Neutrophil (primary cell): Measurements from ENCODE around the gene POU5F1.

Experiments
- H3K27ac ChIP-seq: fragments of 200-600 bp; sonication (generic); 2 replicates; pipeline ENCODE4 v1.5.1; 2016; ENCODE audit warnings: mild to moderate bottlenecking, moderate library complexity
- H3K27me3 ChIP-seq: fragments of 200-600 bp; sonication (generic); 2 replicates; pipeline ENCODE4 v1.6.0; 2016; ENCODE audit warnings: mild to moderate bottlenecking
- H3K36me3 ChIP-seq: fragments of 200-600 bp; sonication (generic); 2 replicates; pipeline ENCODE4 v1.5.1; 2017
- H3K4me1 ChIP-seq, 2 experiments: fragments of 200-600 bp in 1 of 2; sonication (generic) in 1 of 2; 1 replicate in 1 of 2; 2 replicates in 1 of 2; pipeline versions ENCODE4 v1.5.1 to v1.6.1; 2013 to 2016; ENCODE audit warnings: low read depth in 1 of 2, low read length in 1 of 2, mild to moderate bottlenecking in 1 of 2, moderate library complexity in 1 of 2; ENCODE audit not compliant: control insufficient read depth in 1 of 2, insufficient read depth in 1 of 2
- H3K4me3 ChIP-seq, 2 experiments: fragments of 200-600 bp in 1 of 2; sonication (generic) in 1 of 2; 1 replicate in 1 of 2; 2 replicates in 1 of 2; pipeline ENCODE4 v1.5.1; 2013 to 2016; ENCODE audit warnings: low read depth in 1 of 2, low read length in 1 of 2, mild to moderate bottlenecking in 1 of 2, moderate library complexity in 1 of 2
- H3K9me3 ChIP-seq: fragments of 200-600 bp; sonication (generic); 2 replicates; pipeline ENCODE4 v1.5.1; 2016
- TF ChIP-seq, protein P1 (sequence below): fragments of 200-600 bp; sonication (generic); IDR thresholded peaks from 2 replicates; pipeline ENCODE4 v1.5.1; 2016; ENCODE audit warnings: antibody characterized with exemption

The POU5F1 gene

DNA sequence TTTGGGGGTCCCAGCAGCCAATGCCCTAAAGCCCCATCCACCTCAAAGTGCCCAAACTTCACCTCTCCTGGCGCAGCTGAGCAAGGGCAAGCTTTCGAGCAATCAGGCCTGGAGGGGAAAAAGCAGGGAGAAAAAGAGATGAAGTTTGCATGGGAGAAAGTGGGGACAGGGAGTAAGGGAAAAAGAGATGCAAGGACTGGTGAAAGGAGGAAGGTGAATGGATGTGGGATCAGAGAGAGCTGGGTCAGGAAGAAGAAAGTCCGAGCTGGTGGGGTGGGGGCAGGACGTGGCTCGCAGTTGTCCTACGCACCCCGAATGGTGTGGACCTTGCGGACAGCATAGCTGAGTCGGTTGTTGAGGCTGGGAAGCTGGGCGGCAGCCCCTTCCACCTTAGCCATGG, 25.1 kb downstream of the POU5F1 start:
- Histone ChIP-seq H3K9me3 (no peaks in the 10 kb centered on the region), H3K36me3 (peaks cover 31% of the 10 kb centered on the region), H3K4me1 (no peaks in the 10 kb centered on the region), H3K27ac (no peak overlapping the region), H3K27me3 (no peaks in the 10 kb centered on the region), H3K4me3 (no peak overlapping the region)
- TF ChIP-seq, protein P1, sequence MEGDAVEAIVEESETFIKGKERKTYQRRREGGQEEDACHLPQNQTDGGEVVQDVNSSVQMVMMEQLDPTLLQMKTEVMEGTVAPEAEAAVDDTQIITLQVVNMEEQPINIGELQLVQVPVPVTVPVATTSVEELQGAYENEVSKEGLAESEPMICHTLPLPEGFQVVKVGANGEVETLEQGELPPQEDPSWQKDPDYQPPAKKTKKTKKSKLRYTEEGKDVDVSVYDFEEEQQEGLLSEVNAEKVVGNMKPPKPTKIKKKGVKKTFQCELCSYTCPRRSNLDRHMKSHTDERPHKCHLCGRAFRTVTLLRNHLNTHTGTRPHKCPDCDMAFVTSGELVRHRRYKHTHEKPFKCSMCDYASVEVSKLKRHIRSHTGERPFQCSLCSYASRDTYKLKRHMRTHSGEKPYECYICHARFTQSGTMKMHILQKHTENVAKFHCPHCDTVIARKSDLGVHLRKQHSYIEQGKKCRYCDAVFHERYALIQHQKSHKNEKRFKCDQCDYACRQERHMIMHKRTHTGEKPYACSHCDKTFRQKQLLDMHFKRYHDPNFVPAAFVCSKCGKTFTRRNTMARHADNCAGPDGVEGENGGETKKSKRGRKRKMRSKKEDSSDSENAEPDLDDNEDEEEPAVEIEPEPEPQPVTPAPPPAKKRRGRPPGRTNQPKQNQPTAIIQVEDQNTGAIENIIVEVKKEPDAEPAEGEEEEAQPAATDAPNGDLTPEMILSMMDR, result no peak

DNA sequence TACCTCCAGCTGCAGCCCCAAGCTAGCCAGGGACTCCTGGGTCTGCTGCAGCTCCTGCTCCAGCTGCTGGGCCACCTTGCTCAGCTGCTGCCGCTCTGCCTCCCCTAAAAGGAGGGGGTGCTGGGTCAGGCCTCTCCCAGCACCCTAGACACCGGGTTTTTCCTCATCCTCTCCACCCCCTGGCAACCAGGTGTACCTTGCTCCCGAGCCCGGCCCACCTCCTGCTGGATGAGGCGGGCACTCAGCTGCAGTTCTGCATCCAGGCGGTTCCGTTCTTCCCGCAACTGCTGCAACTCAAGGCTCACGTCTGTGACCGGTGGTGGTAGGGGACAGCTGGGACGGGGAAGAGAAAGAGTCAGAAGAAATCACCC, 25.5 kb downstream of the POU5F1 start:
- Histone ChIP-seq H3K9me3 (no peaks in the 10 kb centered on the region), H3K4me1 (no peaks in the 10 kb centered on the region), H3K27ac (no peak overlapping the region), H3K36me3 (peaks cover 27% of the 10 kb centered on the region), H3K27me3 (no peaks in the 10 kb centered on the region), H3K4me3 (no peak overlapping the region)
- TF ChIP-seq, protein P1, result no peak

DNA sequence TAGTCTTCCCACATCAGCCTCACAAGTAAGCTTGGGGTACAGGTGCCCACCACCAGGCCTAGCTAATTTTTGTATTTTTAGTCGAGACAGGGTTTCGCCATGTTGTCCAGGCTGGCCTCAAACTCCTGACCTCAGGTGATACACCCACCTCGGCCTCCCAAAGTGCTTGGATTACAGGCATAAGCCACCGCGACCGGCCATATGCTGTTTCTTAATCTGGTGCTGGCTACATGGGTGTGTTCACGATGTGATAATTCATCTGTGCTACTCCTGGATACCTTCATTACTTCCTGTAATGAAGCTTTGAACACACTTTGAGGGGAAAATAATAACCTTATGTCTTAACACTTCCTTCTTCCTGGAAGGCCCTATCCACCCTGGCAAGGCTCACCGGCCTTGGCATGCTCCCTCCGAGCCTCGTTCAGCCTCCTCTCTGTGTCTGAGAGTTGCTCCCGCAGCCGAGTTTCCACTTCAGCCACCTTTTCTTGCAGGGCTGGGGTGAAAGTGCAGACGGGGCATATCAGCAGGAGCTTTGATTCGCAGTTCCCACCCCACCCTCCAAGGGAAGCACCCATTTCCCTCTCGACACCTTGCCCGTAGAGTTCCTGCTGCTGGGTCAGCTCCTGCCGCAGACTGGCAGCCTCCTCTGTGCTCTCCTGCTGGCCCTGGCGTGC, 26.0 kb downstream of the POU5F1 start:
- H3K4me3 ChIP-seq, result no peak overlapping the region
- H3K9me3 ChIP-seq, result no peaks in the 10 kb centered on the region
- peaks cover 24% of the 10 kb centered on the region for H3K36me3 ChIP-seq
- no peaks in the 10 kb centered on the region for H3K4me1 ChIP-seq
- no peaks in the 10 kb centered on the region for H3K27me3 ChIP-seq
- TF ChIP-seq, protein P1, result no peak
- H3K27ac ChIP-seq, result no peak overlapping the region

DNA sequence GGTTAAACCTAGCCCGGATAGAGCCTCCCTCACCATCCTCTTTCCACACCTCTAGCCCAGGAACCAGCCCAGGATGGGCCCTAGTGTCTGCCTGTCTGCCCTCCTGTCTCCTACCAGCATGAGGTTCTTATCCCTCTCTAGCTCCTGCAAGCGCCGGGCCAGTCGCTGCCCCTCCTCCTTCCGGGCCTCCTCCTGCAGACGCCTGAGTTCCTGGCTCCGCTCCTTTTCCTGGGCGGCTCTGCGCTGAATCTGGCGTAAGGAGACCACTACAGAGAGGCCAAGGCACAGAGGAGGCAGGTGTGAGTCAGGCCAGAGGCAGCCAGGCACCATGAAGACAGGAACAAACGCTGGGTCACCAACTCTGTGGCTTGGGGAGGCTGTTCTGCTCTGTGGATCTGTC, 27.3 kb downstream of the POU5F1 start:
- Histone ChIP-seq H3K36me3 (peaks cover 20% of the 10 kb centered on the region), H3K27ac (no peak overlapping the region), H3K27me3 (peaks cover 12% of the 10 kb centered on the region), H3K4me1 (no peaks in the 10 kb centered on the region), H3K4me3 (no peak overlapping the region), H3K9me3 (no peaks in the 10 kb centered on the region)
- TF ChIP-seq, protein P1, result no peak

DNA sequence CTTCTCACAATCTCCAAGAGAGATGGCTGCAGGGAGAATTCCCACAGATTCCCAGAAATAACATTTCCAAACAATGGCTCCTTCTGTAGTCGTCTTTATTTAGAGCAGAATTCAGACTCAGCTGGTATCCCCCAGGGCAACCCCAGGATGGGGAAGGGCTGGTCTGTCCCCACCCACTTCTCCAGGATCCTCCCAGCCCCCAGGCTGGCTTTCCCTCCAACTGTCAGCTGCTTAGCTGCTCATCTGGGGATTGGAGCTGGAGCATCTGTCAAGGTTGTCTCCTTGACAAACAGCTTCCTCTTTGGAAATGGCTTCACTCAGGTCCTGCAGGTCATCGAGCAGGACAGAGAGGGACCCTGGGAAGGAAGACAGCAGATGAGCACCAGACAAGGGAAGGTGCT, 28.1 kb downstream of the POU5F1 start:
- Histone ChIP-seq H3K27ac (no peak overlapping the region), H3K36me3 (peaks cover 20% of the 10 kb centered on the region), H3K27me3 (peaks cover 19% of the 10 kb centered on the region), H3K9me3 (no peaks in the 10 kb centered on the region), H3K4me3 (no peak overlapping the region), H3K4me1 (peaks cover 4 to 5% of the 10 kb centered on the region in 2 experiments)
- TF ChIP-seq, protein P1, result no peak
